ENCODE data around the gene FIBCD1.

Gene FIBCD1

GRCh38 chr9:130906735-130907416 is 32.2 kb downstream of the FIBCD1 start:
- no peak for DNase-seq (ENCODE audit: low read depth)

- no peak for DNase-seq (ENCODE audit: low read depth)
Measured at GRCh38 chr9:130905902-130906734, 32.9 kb downstream of the FIBCD1 start.

DNA sequence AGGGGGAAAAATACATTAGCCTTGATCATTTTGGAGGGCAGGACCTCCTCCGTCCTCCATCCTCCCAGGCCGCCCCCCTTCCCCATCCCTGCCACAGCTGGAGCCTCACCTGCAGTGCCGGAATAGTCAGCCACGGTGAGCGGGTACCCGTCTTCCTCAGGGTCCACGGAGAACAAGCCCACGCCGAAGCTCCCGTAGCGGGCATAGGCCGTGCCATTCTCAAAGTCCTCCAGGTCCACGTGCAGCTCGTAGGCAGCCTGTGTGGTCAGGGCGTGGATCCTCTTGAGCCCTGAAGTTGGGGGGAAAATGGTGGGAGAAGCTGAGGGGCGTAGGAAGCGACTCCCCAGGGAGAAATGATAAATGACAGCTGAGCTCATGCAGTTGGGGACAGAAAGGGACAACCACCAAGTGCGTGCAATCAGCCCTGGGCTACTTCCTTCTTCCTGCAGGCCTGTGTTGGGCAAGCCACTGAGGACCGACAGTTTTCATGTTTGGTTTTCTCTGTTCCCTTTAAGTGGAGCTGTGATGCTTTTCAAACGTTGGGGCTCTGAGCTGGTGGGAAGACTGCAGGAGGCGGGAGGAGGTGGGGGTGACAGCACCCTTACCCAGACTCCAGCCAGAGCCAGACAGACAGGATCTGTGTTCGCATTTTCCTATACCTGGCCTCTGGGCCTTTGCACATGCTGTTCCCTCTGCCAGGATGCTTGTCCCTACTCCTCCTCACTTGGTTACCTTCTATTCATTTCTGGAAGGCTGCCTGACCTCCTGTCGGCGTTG is 33.7 kb downstream of the FIBCD1 start:
- no peak for DNase-seq (ENCODE audit: low read depth)

- no peak for DNase-seq (ENCODE audit: low read depth)
Measured at GRCh38 chr9:130904070-130905044, 34.7 kb downstream of the FIBCD1 start.

- no peak for DNase-seq (ENCODE audit: low read depth)
Measured at GRCh38 chr9:130903194-130904069, 35.6 kb downstream of the FIBCD1 start.

DNA sequence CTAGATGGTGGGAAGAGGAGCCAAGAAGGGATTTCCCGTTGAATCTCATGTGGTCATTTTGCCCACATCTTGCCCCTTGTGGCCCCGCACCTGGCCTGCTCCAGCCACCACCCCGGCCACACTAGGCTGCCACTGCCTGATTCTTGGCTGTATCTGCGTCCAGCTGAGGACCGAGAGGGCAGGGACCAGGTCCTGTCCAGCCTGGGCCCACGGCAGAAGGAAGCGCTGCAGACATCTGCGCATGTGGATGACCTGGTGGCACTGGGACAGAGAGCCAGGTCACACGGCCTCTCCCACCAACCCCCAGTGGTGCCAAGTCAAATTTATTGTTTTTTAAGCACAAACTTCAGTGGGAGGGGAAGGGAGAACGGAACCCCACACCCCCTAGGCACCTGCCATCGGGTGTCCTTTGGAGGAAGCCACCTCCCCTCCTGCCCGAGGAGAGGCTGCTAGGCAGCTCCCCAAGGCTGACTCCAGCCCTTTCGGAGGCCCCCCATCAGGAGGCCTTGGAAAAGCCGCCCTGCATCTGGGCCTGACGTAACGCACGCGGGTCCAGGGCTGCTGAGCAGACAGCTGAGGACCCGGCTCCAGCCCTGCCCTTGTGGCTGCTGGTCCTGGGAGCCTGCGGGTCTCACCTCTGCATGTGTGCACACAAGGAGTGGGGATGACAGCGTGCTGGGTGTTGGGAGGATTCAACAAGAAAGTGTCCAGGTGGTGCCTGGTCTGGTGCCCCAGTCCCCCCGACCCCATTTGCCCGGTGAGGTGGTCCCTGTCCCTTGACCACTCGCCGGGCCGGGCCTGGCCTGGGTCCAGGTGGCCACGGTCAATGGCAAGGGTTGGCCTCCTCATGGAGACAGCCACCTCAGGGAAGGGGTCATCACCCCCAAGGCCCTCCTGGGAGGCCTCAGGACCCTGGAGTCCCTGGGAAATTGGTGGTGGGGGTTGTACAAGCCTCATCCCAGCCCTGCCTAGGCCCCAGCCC is 36.6 kb downstream of the FIBCD1 start:
- no peak for DNase-seq (ENCODE audit: low read depth)

- DNase-seq (ENCODE audit: low read depth), result no peak
Measured at GRCh38 chr9:130901498-130902203, 37.4 kb downstream of the FIBCD1 start.

DNA sequence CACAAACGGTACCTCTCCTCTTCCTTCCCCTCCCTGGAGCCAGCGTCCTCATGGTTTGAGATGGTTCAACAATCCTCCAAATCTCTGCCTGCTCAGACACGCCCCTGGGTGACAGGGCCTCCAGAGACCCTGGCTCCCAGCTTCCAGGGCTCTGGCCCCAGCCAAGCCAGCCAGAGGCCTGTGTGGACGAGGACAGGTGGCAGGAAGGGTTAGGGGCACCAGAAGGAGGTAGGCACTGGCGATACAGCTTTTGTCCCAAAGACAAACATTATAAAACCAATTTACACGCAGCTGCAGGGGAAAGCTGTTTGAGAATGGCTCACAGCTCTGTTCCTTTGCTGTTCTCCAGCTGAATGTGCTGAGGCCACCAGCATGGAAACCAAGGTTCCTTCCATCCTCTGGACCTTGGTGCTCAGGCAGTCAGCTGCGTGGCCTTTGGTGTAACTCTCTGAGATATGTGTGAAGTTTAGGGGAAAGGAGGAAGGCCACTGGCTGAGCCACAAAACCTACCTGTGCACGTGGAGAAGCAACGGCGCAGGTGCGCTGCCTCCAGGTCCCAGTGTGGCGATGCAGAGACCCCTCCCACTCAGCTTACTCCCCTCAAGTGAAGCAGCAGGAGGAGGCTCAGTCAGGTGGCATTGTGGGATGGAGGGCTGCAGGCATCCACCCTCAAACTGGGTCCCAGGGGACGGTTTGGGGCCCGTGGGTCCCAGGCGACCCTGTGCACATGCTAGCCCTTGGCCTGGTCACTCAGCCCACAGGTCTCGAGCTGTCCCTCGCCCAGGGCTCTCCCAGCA is 38.1 kb downstream of the FIBCD1 start:
- no peak for DNase-seq (ENCODE audit: low read depth)

- DNase-seq (ENCODE audit: low read depth), result no peak
Measured at GRCh38 chr9:130899051-130899748, 39.8 kb downstream of the FIBCD1 start.

DNA sequence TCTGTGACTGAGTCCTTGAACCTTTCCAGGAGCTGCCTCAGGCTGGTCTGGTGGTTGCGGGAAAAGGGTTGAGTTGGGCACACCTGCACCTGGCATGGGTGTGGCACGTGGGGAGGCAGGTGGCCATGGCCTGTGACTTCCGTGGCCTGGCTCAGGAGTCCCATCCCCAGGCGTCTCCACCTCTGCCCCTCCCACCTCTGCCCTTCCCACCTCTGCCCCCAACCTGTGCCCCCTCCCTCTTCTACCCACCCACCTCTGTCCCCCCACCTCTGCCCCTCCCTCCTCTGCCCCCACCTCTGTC is 40.5 kb downstream of the FIBCD1 start:
- DNase-seq (ENCODE audit: low read depth), result no peak

DNA sequence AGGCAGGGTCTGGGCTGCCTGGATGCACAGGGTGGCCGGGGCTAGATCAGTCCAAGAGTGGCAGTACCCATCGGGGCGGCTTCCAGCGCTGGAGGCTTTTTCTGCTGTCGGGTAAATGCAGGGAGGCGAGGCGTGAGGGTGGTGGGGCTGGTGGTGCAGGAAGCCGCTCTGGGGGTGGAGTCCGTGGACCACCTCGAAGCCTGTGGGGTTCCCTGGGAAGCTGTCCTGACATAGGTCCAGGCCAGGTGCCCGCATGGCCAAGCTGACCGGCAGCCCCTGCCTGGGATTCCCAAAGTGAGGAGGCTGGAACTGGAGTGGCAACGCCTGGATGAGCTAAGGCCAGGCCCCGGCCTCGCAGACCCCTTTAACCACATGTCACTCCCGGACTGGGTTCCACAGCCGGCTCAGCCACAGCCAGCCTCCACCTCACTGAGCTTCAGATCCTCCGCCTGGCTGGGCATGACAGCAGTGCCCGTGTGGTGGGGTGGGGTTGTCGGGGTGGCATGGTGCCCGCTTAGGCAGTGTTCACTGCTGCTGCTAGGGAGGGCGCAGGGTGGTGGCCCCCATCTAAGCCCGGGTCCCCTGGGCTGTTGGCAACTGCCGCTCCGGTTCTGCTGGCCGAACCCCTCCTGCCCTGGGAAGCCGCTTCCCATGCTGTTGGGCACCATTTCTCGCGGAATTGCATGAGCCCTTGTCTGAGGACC is 41.0 kb downstream of the FIBCD1 start:
- DNase-seq (ENCODE audit: low read depth), result no peak

- no peak for DNase-seq (ENCODE audit: low read depth)
Measured at GRCh38 chr9:130897105-130897751, 41.8 kb downstream of the FIBCD1 start.

GRCh38 chr9:130896233-130897014 is 42.6 kb downstream of the FIBCD1 start, which contains the start of gene QRFP:
Gene QRFP (minus strand): TSS chr9:130896812. CDS start chr9:130893838, 2,974 bp downstream.
- DNase-seq (ENCODE audit: low read depth), result no peak

DNA sequence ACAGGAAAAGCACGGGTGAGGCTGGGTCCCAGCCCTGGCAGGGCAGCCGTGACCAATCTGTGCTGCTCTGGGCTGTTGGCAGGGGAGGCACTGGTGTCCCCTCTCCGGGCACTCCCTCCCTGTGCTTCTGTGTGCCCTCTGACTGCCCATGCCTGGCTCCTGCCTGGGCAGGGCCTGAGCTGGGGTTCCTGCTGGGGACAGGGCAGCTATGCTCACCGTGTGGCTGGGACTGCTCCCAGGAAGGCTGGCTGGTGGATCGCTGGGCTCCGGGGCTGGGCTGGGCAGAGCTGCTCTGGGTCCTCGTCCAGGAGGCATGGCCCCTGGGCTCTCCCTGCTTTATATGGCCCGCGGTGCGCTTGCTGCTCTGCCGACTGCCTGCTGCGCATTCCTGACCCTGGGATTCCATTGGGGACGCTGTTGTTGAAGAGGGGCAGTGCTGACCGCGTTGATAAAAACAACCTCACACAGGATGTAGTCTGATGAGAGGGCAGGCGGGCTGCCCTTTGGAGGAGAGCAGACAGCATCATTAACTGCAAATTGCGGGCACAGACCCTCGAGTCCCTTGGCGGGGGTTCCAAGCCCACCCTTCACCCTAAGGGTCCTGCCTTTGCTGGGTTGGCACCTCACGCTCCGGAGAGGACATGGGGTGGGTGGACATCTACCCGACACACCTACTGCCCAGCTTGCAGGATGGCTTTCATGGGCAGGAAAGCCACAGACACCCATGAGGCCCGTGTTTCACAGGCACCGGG is 43.4 kb downstream of the FIBCD1 start:
- DNase-seq (ENCODE audit: low read depth), result no peak

DNA sequence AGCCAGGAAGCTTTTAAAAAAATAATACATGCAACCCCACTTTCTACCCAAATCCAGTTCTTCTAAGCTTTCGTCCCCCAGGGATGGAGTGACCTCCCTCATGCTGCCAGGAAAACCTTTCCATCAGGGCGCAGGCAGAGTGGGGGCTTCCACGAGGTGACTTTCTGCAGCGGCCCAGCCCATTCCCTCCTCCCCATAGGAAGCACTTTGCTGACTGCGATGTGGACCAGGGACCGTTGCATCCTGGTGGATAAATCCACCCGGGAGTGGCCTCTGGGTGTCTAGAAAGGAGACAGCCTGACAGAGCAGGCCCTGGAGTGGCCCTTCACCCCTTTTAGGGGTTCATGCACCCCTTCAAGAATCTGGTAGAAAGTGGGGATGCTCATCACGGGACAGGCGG is 44.0 kb downstream of the FIBCD1 start:
- no peak for DNase-seq (ENCODE audit: low read depth)
